Ovary (tissue), 9 donors: ENCODE data around the gene LZTS3. TPM values are rescaled to one million over a fixed set of nuclear protein-coding genes. Genes with fewer than 3 reads are reported as not detected.
"Not testable (repeated sequence)": the region's sequence is repeated elsewhere in the genome, so short reads cannot be mapped to it uniquely, and the experiment has no call there.

Source experiments
- DNase-seq, 5 donors: peaks; one replicate each; pipeline ENCODE4 v3.0.0-alpha.2; 2019 to 2020
- H3K27ac ChIP-seq, 2 donors: fragments of 200-600 bp; one replicate each; pipeline versions ENCODE4 v1.5.1 to v1.8.0; 2019 to 2022
- H3K27me3 ChIP-seq: fragments of 200-600 bp; one replicate; pipeline ENCODE4 v1.8.0; 2022
- H3K36me3 ChIP-seq: fragments of 200-600 bp; sonication (generic); one replicate; pipeline ENCODE4 v1.5.1; 2019
- H3K4me1 ChIP-seq: one replicate; pipeline ENCODE4 v1.8.1; 2013; ENCODE audit warnings: mild to moderate bottlenecking, moderate library complexity; ENCODE audit not compliant: insufficient read depth
- H3K4me3 ChIP-seq: fragments of 200-600 bp; sonication (generic); one replicate; pipeline ENCODE4 v1.5.1; 2017
- H3K9me3 ChIP-seq, 2 donors: fragments of 200-600 bp in 1 of 2; sonication (generic) in 1 of 2; one replicate each; pipeline versions ENCODE4 v1.5.1 to v1.8.1; 2013 to 2019; ENCODE audit warnings: mild to moderate bottlenecking in 1 of 2, moderate library complexity in 1 of 2
- CTCF ChIP-seq, 3 donors: fragments of 450-650 bp in 2 of 3; fragments of 200-600 bp in 1 of 3; IDR thresholded peaks; one replicate each; pipeline versions ENCODE4 v1.5.1 to v1.8.0; 2016 to 2022; ENCODE audit warnings: antibody characterized with exemption in 3 of 3, mild to moderate bottlenecking in 1 of 3
- EP300 ChIP-seq: sonication (generic); formaldehyde crosslinking; IDR thresholded peaks from one replicate; pipeline ENCODE4 v1.6.1; 2017; ENCODE audit warnings: antibody characterized with exemption
- POLR2A ChIP-seq: fragments of 450-650 bp; IDR thresholded peaks from one replicate; pipeline ENCODE4 v1.6.1; 2017; ENCODE audit warnings: antibody characterized with exemption, mild to moderate bottlenecking, moderate library complexity
- WGBS, 3 donors: extraction: QIAGEN DNeasy Blood & Tissue Kit in 1 of 3; methylation state at CpG; one replicate each; pipeline versions ENCODE4 v1.1.5 to v1.1.7; 2013 to 2017; 5-methylcytosine and 5-hydroxymethylcytosine counted together
- intact Hi-C, 4 donors: fragments of 100-400 bp; cut with DNase I; formaldehyde crosslinking; loops; one replicate each; pipeline versions ENCODE4 v1.11.0 to v1.15.1; 2022 to 2023
- polyA plus RNA-seq, 2 donors: library from polyadenylated mRNA; stranded (reverse); fragments of 200-250 nt in 1 of 2; fragments of 350-450 nt in 1 of 2; fragmentation: Illumina TruSeq in 1 of 2; extraction: RNeasy Lipid Tissue Mini Kit (QIAGEN cat#74804) in 1 of 2; gene quantifications; one replicate each; pipeline ENCODE4 v1.2.3, GENCODE V29; 2013 to 2014
- total RNA-seq, 7 donors: library from RNA; depleted of rRNA in 2 of 7; stranded (reverse); fragments of >200 nt in 2 of 7; fragmentation: NEBNext Ultra II Directional in 3 of 7; extraction: Animal tissue kit (Norgen Biotek cat#: 25700) in 3 of 7; gene quantifications; one replicate each; pipeline versions ENCODE4 v1.1.0 to v1.2.4, GENCODE V29; 2016 to 2023
- donor health status: DM: no; HTN: no; CAD: no; lungs with moderate emphysema.
- donor health status: DM: no; HTN: no; CAD: no.
- donor health status: Bipolar disorder and iron deficiency.
- donor health status: DM: yes; HTN: yes; CAD: no.
- donor health status: DM: no; HTN: no; CAD: no.
- donor health status: DM: yes; HTN: yes; CAD: no.

The LZTS3 gene
- total and polyA plus RNA-seq, 9 donors, result 4.2 to 27.4 (median 18.2) TPM

GRCh38 chr20:3117839-3118379, 55.4 kb downstream of the LZTS3 start:
- H3K4me3 ChIP-seq, result not testable (repeated sequence)

GRCh38 chr20:3116341-3116740, 57.0 kb downstream of the LZTS3 start:
- no peaks in the 10 kb centered on the region for H3K36me3 ChIP-seq
- intact Hi-C loops, result loop anchor here in 3 of 4 donors (5.0 to 10.0 kb wide), 2 partner anchors 62 to 64 kb away; no protein-coding TSS in a partner anchor
- no peak for DNase-seq

More at GRCh38 chr20:3117839-3118379, 55.4 kb downstream of the LZTS3 start:
- not testable (repeated sequence) for H3K9me3 ChIP-seq, H3K36me3 ChIP-seq, H3K27ac ChIP-seq, H3K4me1 ChIP-seq, H3K27me3 ChIP-seq
- DNase-seq, result peak; percentile 35 to 73 (median 56)
- TF ChIP-seq CTCF (IDR thresholded peaks at IDR 0.05), result peak; percentile 31 to 53 (median 31)
- intact Hi-C loops, result loop anchor here in 3 of 4 donors (5.0 to 10.0 kb wide), 2 partner anchors 63 to 66 kb away; no protein-coding TSS in a partner anchor
- 56 to 58% (median 56%) methylated on average over 14 of the region's 14 CpGs for WGBS, 3 donors

GRCh38 chr20:3115190-3116107, 57.9 kb downstream of the LZTS3 start:
- H3K9me3 ChIP-seq, result no peaks in the 10 kb centered on the region
- 48 to 56% (median 49%) methylated on average over 30 of the region's 30 CpGs for WGBS, 3 donors
- H3K4me3 ChIP-seq, result no peak overlapping the region
- TF ChIP-seq CTCF (IDR thresholded peaks at IDR 0.05) (peak; percentile 12 to 74 (median 43)), POLR2A (no peak)
- DNase-seq, result peak in 3 of 5 donors; percentile 22 to 45 (median 35)
- no peaks in the 10 kb centered on the region for H3K27me3 ChIP-seq
- H3K4me1 ChIP-seq, result no peaks in the 10 kb centered on the region
- H3K36me3 ChIP-seq, result no peaks in the 10 kb centered on the region
- no peak overlapping the region for H3K27ac ChIP-seq
- intact Hi-C loops, result loop anchor here in 3 of 4 donors (5.0 to 10.0 kb wide), 2 partner anchors 61 to 63 kb away; no protein-coding TSS in a partner anchor

More at GRCh38 chr20:3116341-3116740, 57.0 kb downstream of the LZTS3 start:
- Histone ChIP-seq H3K27me3 (no peaks in the 10 kb centered on the region), H3K4me3 (no peak overlapping the region), H3K9me3 (no peaks in the 10 kb centered on the region), H3K4me1 (no peaks in the 10 kb centered on the region), H3K27ac (no peak overlapping the region)
- TF ChIP-seq EP300 (no peak), POLR2A (no peak), CTCF (IDR thresholded peaks at IDR 0.05) (no peak)
- 66 to 79% (median 71%) methylated on average over 4 of the region's 4 CpGs for WGBS, 3 donors

Other genes starting within 250 kb of the LZTS3 start
- 1 to 10 TPM in 1 of 7 donors, under 1 TPM in 4, not detected in 2; 0.73 to 1.2 (median 0.95) TPM for gene GNRH2, start 129.9 kb downstream of the LZTS3 start, total RNA-seq
- 1 to 10 TPM in 1 of 2 donors, not detected in 1; 2.2 TPM for gene GNRH2, start 129.9 kb downstream of the LZTS3 start, polyA plus RNA-seq
- 10 to 100 TPM; 40.8 to 65.8 (median 51.9) TPM for gene MRPS26, start 127.5 kb downstream of the LZTS3 start, total RNA-seq
- 10 to 100 TPM; 18.4 to 65.6 TPM for gene MRPS26, start 127.5 kb downstream of the LZTS3 start, polyA plus RNA-seq
- under 1 TPM in 1 of 7 donors, not detected in 6; 0.61 TPM for gene OXT, start 101.9 kb downstream of the LZTS3 start, total RNA-seq
- under 1 TPM in 1 of 2 donors, not detected in 1; 0.86 TPM for gene OXT, start 101.9 kb downstream of the LZTS3 start, polyA plus RNA-seq
- not detected for gene AVP, start 88.8 kb downstream of the LZTS3 start, total RNA-seq
- gene AVP, start 88.8 kb downstream of the LZTS3 start, polyA plus RNA-seq, result not detected
- 10 to 100 TPM in 5 of 7 donors, 1 to 10 TPM in 2; 8.8 to 13.2 (median 11.8) TPM for gene FASTKD5, start 13.7 kb downstream of the LZTS3 start, total RNA-seq
- 10 to 100 TPM in 1 of 2 donors, 1 to 10 TPM in 1; 9.4 to 15.2 TPM for gene FASTKD5, start 13.7 kb downstream of the LZTS3 start, polyA plus RNA-seq
- 10 to 100 TPM in 1 of 7 donors, 1 to 10 TPM in 6; 4.2 to 10.2 (median 7.3) TPM for gene UBOX5, start 13.7 kb downstream of the LZTS3 start, total RNA-seq
- 1 to 10 TPM; 5.2 to 5.5 TPM for gene UBOX5, start 13.7 kb downstream of the LZTS3 start, polyA plus RNA-seq
- 10 to 100 TPM; 44.2 to 63.9 (median 52.5) TPM for gene DDRGK1, start 31.1 kb upstream of the LZTS3 start, total RNA-seq
- gene DDRGK1, start 31.1 kb upstream of the LZTS3 start, polyA plus RNA-seq, result 10 to 100 TPM; 38.5 to 60.6 TPM
- 10 to 100 TPM; 19.2 to 55.3 (median 37.3) TPM for gene ITPA, start 35.9 kb upstream of the LZTS3 start, total RNA-seq
- gene ITPA, start 35.9 kb upstream of the LZTS3 start, polyA plus RNA-seq, result 10 to 100 TPM; 15.8 to 29.7 TPM
- gene SLC4A11, start 65.6 kb upstream of the LZTS3 start, total RNA-seq, result 10 to 100 TPM in 1 of 7 donors, 1 to 10 TPM in 2, under 1 TPM in 3, not detected in 1; 0.12 to 10.2 (median 1.3) TPM
- under 1 TPM; 0.17 to 0.55 TPM for gene SLC4A11, start 65.6 kb upstream of the LZTS3 start, polyA plus RNA-seq
- 10 to 100 TPM; 11.0 to 20.3 (median 17.5) TPM for gene DNAAF9, start 234.1 kb upstream of the LZTS3 start, total RNA-seq
- gene DNAAF9, start 234.1 kb upstream of the LZTS3 start, polyA plus RNA-seq, result 10 to 100 TPM; 10.3 to 19.8 TPM